ENCODE measurements around the gene SNAPC2.

GRCh38 chr19:7944177-7944761 is 24.1 kb downstream of the SNAPC2 start:
- TF ChIP-seq EZH2 (IDR thresholded peaks at IDR 0.05; ENCODE audit: borderline replicate concordance, insufficient read depth, low read depth, low read length, poor library complexity, severe bottlenecking) (no peak), CTCF (IDR thresholded peaks at IDR 0.05) (peak; percentile 88)
